ENCODE measurements around the gene SLC4A7. TPM values are rescaled to one million over a fixed set of nuclear protein-coding genes. Genes with fewer than 3 reads are reported as not detected.

Gene SLC4A7
- total and polyA plus RNA-seq, 4 donors = 3.3 to 87.1 (median 11.9) TPM

DNA sequence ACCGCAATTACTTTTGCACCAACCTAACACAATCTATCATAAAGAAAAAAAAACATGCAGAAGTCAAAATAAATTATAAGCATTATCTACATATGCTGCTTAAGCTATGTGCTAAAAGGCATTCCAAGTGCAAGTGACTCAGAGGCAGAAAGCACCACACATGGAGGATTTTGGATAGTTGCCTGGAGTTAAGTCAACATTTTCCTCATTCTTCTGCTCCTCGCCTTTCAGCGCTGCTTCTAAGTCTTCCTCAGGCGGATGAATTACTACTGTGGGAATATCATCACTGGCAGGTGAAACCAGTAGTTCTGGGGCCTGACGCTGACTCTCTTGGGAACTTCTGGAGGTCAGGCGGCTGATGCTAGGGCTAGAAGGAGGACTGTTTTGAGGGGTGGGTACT lies 53.1 kb downstream of the SLC4A7 start:
- DNase-seq = peak in 2 of 3 donors; percentile 38 to 74
- 68 to 80% methylated on average over 6 of the region's 6 CpGs for WGBS, 2 donors
- TF ChIP-seq, protein P1, sequence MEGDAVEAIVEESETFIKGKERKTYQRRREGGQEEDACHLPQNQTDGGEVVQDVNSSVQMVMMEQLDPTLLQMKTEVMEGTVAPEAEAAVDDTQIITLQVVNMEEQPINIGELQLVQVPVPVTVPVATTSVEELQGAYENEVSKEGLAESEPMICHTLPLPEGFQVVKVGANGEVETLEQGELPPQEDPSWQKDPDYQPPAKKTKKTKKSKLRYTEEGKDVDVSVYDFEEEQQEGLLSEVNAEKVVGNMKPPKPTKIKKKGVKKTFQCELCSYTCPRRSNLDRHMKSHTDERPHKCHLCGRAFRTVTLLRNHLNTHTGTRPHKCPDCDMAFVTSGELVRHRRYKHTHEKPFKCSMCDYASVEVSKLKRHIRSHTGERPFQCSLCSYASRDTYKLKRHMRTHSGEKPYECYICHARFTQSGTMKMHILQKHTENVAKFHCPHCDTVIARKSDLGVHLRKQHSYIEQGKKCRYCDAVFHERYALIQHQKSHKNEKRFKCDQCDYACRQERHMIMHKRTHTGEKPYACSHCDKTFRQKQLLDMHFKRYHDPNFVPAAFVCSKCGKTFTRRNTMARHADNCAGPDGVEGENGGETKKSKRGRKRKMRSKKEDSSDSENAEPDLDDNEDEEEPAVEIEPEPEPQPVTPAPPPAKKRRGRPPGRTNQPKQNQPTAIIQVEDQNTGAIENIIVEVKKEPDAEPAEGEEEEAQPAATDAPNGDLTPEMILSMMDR (IDR thresholded peaks at IDR 0.05; ENCODE audit: control extremely low read depth, extremely low read depth) = no peak

DNA sequence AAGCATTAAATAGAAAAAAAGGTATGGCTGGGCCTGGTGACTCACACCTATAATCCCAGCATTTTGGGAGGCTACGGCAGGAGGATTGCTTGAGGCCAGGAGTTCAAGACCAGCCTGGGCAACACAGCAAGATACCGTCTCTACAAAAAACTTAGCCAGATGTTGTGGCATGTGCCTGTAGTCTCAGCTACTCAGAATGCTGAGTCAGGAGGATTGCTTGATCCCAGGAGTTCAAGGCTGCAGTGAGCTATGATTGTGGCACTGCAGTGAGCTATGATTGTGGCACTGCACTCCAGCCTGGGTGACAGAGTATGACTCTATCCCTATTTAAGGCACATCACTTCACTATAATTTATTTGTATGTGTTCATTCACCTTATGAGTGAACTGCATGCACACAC lies 54.3 kb downstream of the SLC4A7 start:
- ATAC-seq (ENCODE audit: insufficient read depth, low FRiP score) (no peak), DNase-seq (no peak)
- TF ChIP-seq, protein P1 (IDR thresholded peaks at IDR 0.05; ENCODE audit: control extremely low read depth, extremely low read depth) = no peak
- Histone ChIP-seq H3K36me3 (ENCODE audit: control insufficient read depth in 4 of 4, insufficient read depth in 4 of 4, low read length in 4 of 4) (peaks cover 0 to 10% (median 7%) of the 10 kb centered on the region in 4 donors), H3K27me3 (ENCODE audit: control insufficient read depth in 3 of 3, insufficient read depth in 3 of 3, low read length in 2 of 3) (no peaks in the 10 kb centered on the region), H3K9me3 (ENCODE audit: control insufficient read depth in 4 of 4, insufficient read depth in 3 of 4, low read length in 3 of 4) (no peaks in the 10 kb centered on the region), H3K9ac (ENCODE audit: insufficient read depth in 1 of 2, low read length in 2 of 2) (no peak overlapping the region), H3K27ac (ENCODE audit: low read depth in 1 of 2, low read length in 1 of 2) (no peak overlapping the region), H3K4me3 (no peak overlapping the region), H3K4me1 (ENCODE audit: control insufficient read depth in 5 of 5, insufficient read depth in 5 of 5, low read length in 5 of 5) (no peaks in the 10 kb centered on the region)
- 96 to 100% methylated on average over 2 of the region's 2 CpGs for WGBS, 2 donors

More for the DNA sequence above, 53.1 kb downstream of the SLC4A7 start:
- H3K4me1 ChIP-seq (ENCODE audit: control insufficient read depth in 5 of 5, insufficient read depth in 5 of 5, low read length in 5 of 5) = no peaks in the 10 kb centered on the region
- no peaks in the 10 kb centered on the region for H3K9me3 ChIP-seq (ENCODE audit: control insufficient read depth in 4 of 4, insufficient read depth in 3 of 4, low read length in 3 of 4)
- no peaks in the 10 kb centered on the region for H3K27me3 ChIP-seq (ENCODE audit: control insufficient read depth in 3 of 3, insufficient read depth in 3 of 3, low read length in 2 of 3)
- ATAC-seq (ENCODE audit: insufficient read depth, low FRiP score) = peak; percentile 80
- no peak overlapping the region for H3K27ac ChIP-seq (ENCODE audit: low read depth in 1 of 2, low read length in 1 of 2)
- no peak overlapping the region for H3K4me3 ChIP-seq
- H3K36me3 ChIP-seq (ENCODE audit: control insufficient read depth in 4 of 4, insufficient read depth in 4 of 4, low read length in 4 of 4) = peaks cover 3 to 14% (median 7%) of the 10 kb centered on the region in 4 donors
- H3K9ac ChIP-seq (ENCODE audit: insufficient read depth in 1 of 2, low read length in 2 of 2) = no peak overlapping the region

DNA sequence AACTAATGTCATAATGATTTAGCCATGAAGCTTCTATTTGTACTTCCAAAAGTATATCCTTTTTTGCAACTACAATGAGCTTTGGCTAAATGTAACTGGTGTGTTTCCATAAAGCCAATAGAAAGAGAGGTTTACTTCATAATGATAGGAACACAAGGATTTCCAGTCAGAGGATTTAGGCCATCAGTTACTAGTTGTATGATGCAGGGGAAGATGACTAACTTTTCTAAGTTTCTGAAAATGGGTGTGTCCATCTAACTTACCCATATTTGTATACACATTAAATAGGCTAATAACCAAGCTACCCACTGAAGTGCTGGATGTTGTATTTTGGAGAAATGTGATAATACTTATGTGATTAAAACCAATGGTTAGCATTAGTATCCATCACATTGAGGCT lies 55.7 kb downstream of the SLC4A7 start:
- Histone ChIP-seq H3K4me3 (no peak overlapping the region), H3K4me1 (ENCODE audit: control insufficient read depth in 5 of 5, insufficient read depth in 5 of 5, low read length in 5 of 5) (no peaks in the 10 kb centered on the region), H3K27me3 (ENCODE audit: control insufficient read depth in 3 of 3, insufficient read depth in 3 of 3, low read length in 2 of 3) (no peaks in the 10 kb centered on the region), H3K9me3 (ENCODE audit: control insufficient read depth in 4 of 4, insufficient read depth in 3 of 4, low read length in 3 of 4) (no peaks in the 10 kb centered on the region), H3K36me3 (ENCODE audit: control insufficient read depth in 4 of 4, insufficient read depth in 4 of 4, low read length in 4 of 4) (peaks cover 0 to 8% (median 8%) of the 10 kb centered on the region in 4 donors), H3K27ac (ENCODE audit: low read depth in 1 of 2, low read length in 1 of 2) (no peak overlapping the region), H3K9ac (ENCODE audit: insufficient read depth in 1 of 2, low read length in 2 of 2) (no peak overlapping the region)
- DNase-seq (no peak), ATAC-seq (ENCODE audit: insufficient read depth, low FRiP score) (no peak)
- TF ChIP-seq, protein P1 (IDR thresholded peaks at IDR 0.05; ENCODE audit: control extremely low read depth, extremely low read depth) = no peak

DNA sequence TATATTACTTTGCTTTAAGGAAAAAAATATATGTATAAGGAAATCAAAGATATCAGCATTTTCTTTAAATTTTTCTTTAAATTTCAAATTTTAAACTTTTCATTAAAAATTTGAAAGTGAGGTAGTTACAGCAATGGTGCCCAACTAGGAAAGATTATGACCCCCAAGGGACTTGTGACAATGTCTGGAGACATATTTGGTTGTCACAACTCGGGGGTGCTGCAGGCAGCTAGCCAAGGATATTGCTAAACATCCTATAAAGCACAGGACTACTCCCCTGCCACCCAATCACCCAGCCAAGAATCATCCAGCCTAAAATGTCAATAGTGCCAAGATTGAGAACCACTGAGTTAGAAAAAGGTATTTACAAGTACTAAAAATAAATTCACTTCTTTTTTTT lies 57.3 kb downstream of the SLC4A7 start:
- 21 to 48% methylated on average over 1 of the region's 1 CpG for WGBS, 2 donors
- no peak for DNase-seq
- no peak for ATAC-seq (ENCODE audit: insufficient read depth, low FRiP score)
- Histone ChIP-seq H3K36me3 (ENCODE audit: control insufficient read depth in 4 of 4, insufficient read depth in 4 of 4, low read length in 4 of 4) (peaks cover 0 to 8% (median 4%) of the 10 kb centered on the region in 4 donors), H3K27me3 (ENCODE audit: control insufficient read depth in 3 of 3, insufficient read depth in 3 of 3, low read length in 2 of 3) (no peaks in the 10 kb centered on the region), H3K27ac (ENCODE audit: low read depth in 1 of 2, low read length in 1 of 2) (no peak overlapping the region), H3K9me3 (ENCODE audit: control insufficient read depth in 4 of 4, insufficient read depth in 3 of 4, low read length in 3 of 4) (no peaks in the 10 kb centered on the region), H3K4me3 (no peak overlapping the region), H3K9ac (ENCODE audit: insufficient read depth in 1 of 2, low read length in 2 of 2) (no peak overlapping the region), H3K4me1 (ENCODE audit: control insufficient read depth in 5 of 5, insufficient read depth in 5 of 5, low read length in 5 of 5) (no peaks in the 10 kb centered on the region)
- TF ChIP-seq, protein P1 (IDR thresholded peaks at IDR 0.05; ENCODE audit: control extremely low read depth, extremely low read depth) = no peak

Measured in lung (tissue), 12 donors.